K562 (cell line): ENCODE measurements around the gene SLC22A7. TPM values are rescaled to one million over a fixed set of nuclear protein-coding genes. Genes with fewer than 3 reads are reported as not detected.

Experiments
- BACH1 ChIP-seq: fragments of 200-800 bp; sonication (Bioruptor generic); IDR thresholded peaks from 2 replicates; pipeline ENCODE4 v1.6.1; 2016; ENCODE audit warnings: missing genetic modification characterization, missing compliant biosample characterization
- DMBX1 ChIP-seq: fragments of 250-450 bp; sonication (Bioruptor Pico); IDR thresholded peaks from 2 replicates; pipeline ENCODE4 v1.8.0; 2022; ENCODE audit warnings: inconsistent platforms, mild to moderate bottlenecking, moderate library complexity, borderline replicate concordance
- MAFG ChIP-seq: fragments of 450-650 bp; conservative IDR thresholded peaks from 2 replicates; pipeline ENCODE4 v1.6.1; 2016; ENCODE audit warnings: missing genetic modification characterization, missing compliant biosample characterization
- POLR3A ChIP-seq: IDR thresholded peaks from 2 replicates; pipeline ENCODE4 v1.6.1; 2011; ENCODE audit warnings: borderline replicate concordance, mild to moderate bottlenecking, moderate library complexity; ENCODE audit not compliant: insufficient read length, insufficient read depth; ENCODE audit errors: extremely low read depth
- PRPF4 ChIP-seq: fragments of 200-400 bp; formaldehyde crosslinking; IDR thresholded peaks from one replicate; pipeline ENCODE4 v1.6.1; 2017; ENCODE audit warnings: low read length, low read depth, mild to moderate bottlenecking; ENCODE audit not compliant: insufficient read depth, poor library complexity, severe bottlenecking
- REST ChIP-seq, 2 experiments: fragments of 450-650 bp; formaldehyde crosslinking in 1 of 2; IDR thresholded peaks; 2 replicates each; pipeline versions ENCODE4 v1.4.0 to v1.6.1; 2014 to 2020; ENCODE audit warnings: mild to moderate bottlenecking in 2 of 2, borderline replicate concordance in 1 of 2, low read depth in 1 of 2
- ZNF316 ChIP-seq: fragments of 450-650 bp; IDR thresholded peaks from 2 replicates; pipeline ENCODE4 v1.6.1; 2016
- polyA plus RNA-seq, 8 experiments: library from polyadenylated mRNA; depleted of rRNA in 4 of 8; stranded (reverse) in 5 of 8; unstranded in 3 of 8; fragments of >200 nt; fragmentation: Nextera tagmentation in 2 of 8; fragmentation: Illumina TruSeq in 1 of 8; extraction: Ambion mirVana in 2 of 8; extraction: Trizol in 1 of 8; gene quantifications; 2 replicates each; pipeline versions ENCODE4 v1.2.1 to v1.2.3, GENCODE V29; 2011 to 2014; ENCODE audit warnings: inconsistent platforms in 1 of 8, missing spikeins in 1 of 8
- total RNA-seq, 7 experiments: library from RNA; depleted of rRNA in 6 of 7; stranded (reverse); fragments of >200 nt in 6 of 7; fragmentation: Illumina TruSeq in 2 of 7; extraction: Trizol in 2 of 7; gene quantifications; 2 replicates each; pipeline versions ENCODE4 v1.2.1 to v1.2.3, GENCODE V29; 2011 to 2021; ENCODE audit warnings: low replicate concordance in 1 of 7

The SLC22A7 gene
- total and polyA plus RNA-seq, 9 of the 15 experiments (the other 6 are each of a cell fraction or from before 2014, with no cell fraction given): not detected

DNA sequence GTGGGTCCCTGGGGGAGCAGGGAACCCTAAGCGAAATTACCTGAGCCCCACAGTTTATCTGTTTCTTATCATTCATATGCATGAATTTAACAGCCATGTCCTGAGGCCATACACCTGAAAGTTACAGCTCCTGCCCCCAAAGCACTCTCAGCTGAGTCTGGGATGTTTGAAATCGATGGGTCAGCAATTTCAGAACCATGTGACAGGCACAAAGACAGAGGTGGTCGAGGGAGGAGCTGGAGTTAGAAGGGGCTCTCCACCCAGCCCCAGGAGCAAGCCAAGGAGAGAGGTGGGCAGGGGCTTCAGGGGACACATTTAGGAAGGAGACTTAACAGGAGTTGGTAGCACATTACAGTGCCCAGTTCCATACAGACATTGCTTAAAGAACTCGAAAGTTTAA lies 39.9 kb upstream of the SLC22A7 start (continued):
- no peak for TF ChIP-seq REST (IDR thresholded peaks at IDR 0.05; ENCODE audit: borderline replicate concordance)
- TF ChIP-seq REST (CRISPR knock-in tag; IDR thresholded peaks at IDR 0.05; ENCODE audit: low read depth): no peak
- TF ChIP-seq POLR3A: no peak
- TF ChIP-seq PRPF4: no peak
- TF ChIP-seq MAFG (tag): peak; percentile 84
- TF ChIP-seq BACH1: no peak
- no peak for TF ChIP-seq DMBX1 (CRISPR knock-in tag)
- TF ChIP-seq ZNF316: peak; percentile 94
